ENCODE results near the gene SEL1L3. TPM values are rescaled to one million over a fixed set of nuclear protein-coding genes. Genes with fewer than 3 reads are reported as not detected.

SEL1L3 gene
- total and polyA plus RNA-seq, 2 of the 13 experiments (the other 11 are each of a cell fraction or from before 2014, with no cell fraction given) = 0.28 to 1.1 TPM

- TF ChIP-seq TBL1XR1 (IDR thresholded peaks at IDR 0.05; ENCODE audit: borderline replicate concordance, low read length, partially characterized antibody) (no peak), ZNF280B (CRISPR knock-in tag; IDR thresholded peaks at IDR 0.05; ENCODE audit: borderline replicate concordance) (no peak), XRCC5 (optimal IDR thresholded peaks at IDR 0.05; ENCODE audit: low read length) (no peak), POLR2A (IDR thresholded peaks at IDR 0.05; ENCODE audit: insufficient read depth in 1 of 2, low read depth in 2 of 2, low read length in 2 of 2) (no peak), LBX2 (CRISPR knock-in tag; IDR thresholded peaks at IDR 0.05; ENCODE audit: borderline replicate concordance) (no peak)
Measured at GRCh38 chr4:25779021-25779420, 83.8 kb downstream of the SEL1L3 start (continued).

- ATAC-seq (no peak), FAIRE-seq (no peak), DNase-seq (ENCODE audit: low spot score) (no peak)
- no TSS peak for BruUV-seq (replicated peaks)
- Histone ChIP-seq H3K9ac (ENCODE audit: insufficient read depth, low read depth, low read length) (no peak overlapping the region), H3K27ac (ENCODE audit: extremely low read length, insufficient read depth, low read length) (no peak overlapping the region), H3K9me3 (ENCODE audit: low read length) (no peaks in the 10 kb centered on the region), H3K4me2 (ENCODE audit: low read depth, low read length) (no peak overlapping the region), H4K20me1 (ENCODE audit: insufficient read depth, low read length) (no peaks in the 10 kb centered on the region), H3K4me3 (replicated peaks in 1 of 3; ENCODE audit: insufficient read depth in 1 of 3, low read depth in 2 of 3, low read length in 3 of 3) (no peak overlapping the region), H3K79me2 (ENCODE audit: insufficient read depth, low read length) (no peaks in the 10 kb centered on the region), H3K36me3 (replicated peaks in 1 of 2; ENCODE audit: control insufficient read depth in 1 of 2, insufficient read depth in 2 of 2, low read length in 2 of 2) (no peaks in the 10 kb centered on the region), H3K27me3 (ENCODE audit: control insufficient read depth in 1 of 2, insufficient read depth in 2 of 2, low read length in 2 of 2) (no peaks in the 10 kb centered on the region), H3K4me1 (ENCODE audit: insufficient read depth, low read length) (no peaks in the 10 kb centered on the region), H2AFZ (ENCODE audit: low read length) (no peak overlapping the region)
- intact Hi-C loops (cut with micrococcal nuclease; ENCODE audit: unreplicated experiment) (no loop called here), in situ Hi-C loops (cut with HindIII; ENCODE audit: extremely low pct_ligation_motif_present, low pct_unique_long_range_greater_than_20kb) (no loop called here)
- POLR2A ChIA-PET = no interaction called here
- CTCF ChIA-PET (ENCODE audit: low intra/inter-chr PET ratio, low total read pairs) = no interaction called here
- no peak for TF ChIP-seq ATF2 (CRISPR knock-in tag; IDR thresholded peaks at IDR 0.05)
- TF ChIP-seq TFDP2 (CRISPR knock-in tag; IDR thresholded peaks at IDR 0.05) = no peak
- TF ChIP-seq ZNF510 (CRISPR knock-in tag; IDR thresholded peaks at IDR 0.05; ENCODE audit: low read depth) = no peak
- no peak for TF ChIP-seq NFATC3 (CRISPR knock-in tag; IDR thresholded peaks at IDR 0.05)
- TF ChIP-seq ZMYM3 (CRISPR knock-in tag; IDR thresholded peaks at IDR 0.05) = no peak
- TF ChIP-seq EED (CRISPR knock-in tag; IDR thresholded peaks at IDR 0.05) = no peak
- TF ChIP-seq ZNF687 (CRISPR knock-in tag; IDR thresholded peaks at IDR 0.05) = no peak
Measured at GRCh38 chr4:25776795-25777194, 86.0 kb downstream of the SEL1L3 start.

Data from HepG2 (cell line).